GM12892 (cell line): ENCODE data around the gene CABCOCO1.

ENCODE experiments used
- POLR2A ChIP-seq: IDR thresholded peaks from 2 replicates; pipeline ENCODE4 v1.6.1; 2011; ENCODE audit warnings: low read depth, low read length, control low read depth
- POLR2AphosphoS5 ChIP-seq: IDR thresholded peaks from 2 replicates; pipeline ENCODE4 v1.6.1; 2011; ENCODE audit warnings: low read depth, low read length, control low read depth
- TAF1 ChIP-seq: IDR thresholded peaks from 2 replicates; pipeline ENCODE4 v1.6.1; 2011; ENCODE audit warnings: low read depth, mild to moderate bottlenecking, control low read depth, low read length, borderline replicate concordance

DNA sequence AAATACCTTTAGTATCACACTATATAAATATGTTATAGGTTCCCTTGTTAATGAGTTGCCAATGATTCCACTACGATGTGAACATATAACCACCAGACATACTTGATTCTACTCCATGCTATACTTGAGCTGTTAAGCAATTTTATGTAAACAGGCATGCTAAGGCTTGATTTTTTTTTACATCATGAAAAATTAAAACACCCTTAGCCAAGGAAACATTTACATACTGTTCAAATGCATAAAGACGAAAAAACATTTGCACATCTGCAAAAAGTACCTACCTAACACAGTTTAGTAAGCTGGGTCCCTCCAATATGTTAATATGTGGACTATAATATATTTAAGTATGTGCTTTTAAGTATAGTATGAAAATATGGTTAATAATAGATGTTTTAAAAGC, 9.0 kb upstream of the CABCOCO1 start:
- no peak for TF ChIP-seq POLR2A
- no peak for TF ChIP-seq TAF1
- TF ChIP-seq POLR2AphosphoS5, result no peak
